D721Med (cell line): ENCODE data around the gene MBD5.

Experiments
- DNase-seq: peaks from one replicate; pipeline ENCODE4 v3.0.0; 2011; ENCODE audit warnings: low spot score; ENCODE audit not compliant: insufficient read length
- FAIRE-seq: peaks from 2 replicates; lab custom pipeline; 2011; peaks lifted over from hg19 to GRCh38; lab: Jason Lieb, UNC
- CTCF ChIP-seq: IDR thresholded peaks from 2 replicates; pipeline ENCODE4 v1.5.1; 2012; ENCODE audit warnings: mild to moderate bottlenecking, control low read depth; ENCODE audit not compliant: insufficient read depth; ENCODE audit errors: missing control alignments

The MBD5 gene

GRCh38 chr2:148136441-148136840, 115.5 kb downstream of the MBD5 start:
- no peak for DNase-seq
- no peak for TF ChIP-seq CTCF
- no peak for FAIRE-seq

DNA sequence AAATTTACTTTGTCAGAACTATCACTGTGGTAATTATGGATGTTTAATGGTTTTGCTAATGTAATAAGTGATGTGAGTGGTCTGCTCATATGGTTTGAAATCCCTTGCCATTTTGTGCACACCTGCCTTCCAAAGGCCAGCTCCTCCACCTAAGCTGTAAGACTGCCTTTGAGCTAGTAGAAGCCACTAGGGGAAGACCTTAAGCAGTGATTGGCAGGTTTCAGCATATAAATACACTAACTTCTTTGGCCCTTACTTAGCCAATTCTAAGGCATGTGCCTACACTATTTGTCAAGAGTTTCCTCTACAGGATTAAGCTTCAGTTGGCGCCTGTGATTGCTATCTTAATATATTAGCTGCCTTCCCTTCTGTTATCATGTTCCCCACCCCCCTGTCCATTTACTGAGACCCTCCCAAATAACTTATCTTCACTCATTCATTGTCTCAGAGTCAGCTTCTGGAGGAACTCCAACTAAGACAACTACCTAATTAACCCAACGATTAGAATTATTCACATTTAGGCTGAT, 141.1 kb downstream of the MBD5 start:
- no peak for FAIRE-seq
- TF ChIP-seq CTCF: no peak
- DNase-seq: no peak

GRCh38 chr2:148162871-148163270, 142.0 kb downstream of the MBD5 start:
- FAIRE-seq (no peak), DNase-seq (no peak)
- no peak for TF ChIP-seq CTCF

- no peak for FAIRE-seq
- TF ChIP-seq CTCF: no peak
- no peak for DNase-seq
These were observed 145.1 kb downstream of the MBD5 start for GRCh38 chr2:148165975-148166374.

- peak; percentile 6 for FAIRE-seq
- TF ChIP-seq CTCF: no peak
- DNase-seq: no peak
These were observed 146.4 kb downstream of the MBD5 start for GRCh38 chr2:148167241-148167766.

DNA sequence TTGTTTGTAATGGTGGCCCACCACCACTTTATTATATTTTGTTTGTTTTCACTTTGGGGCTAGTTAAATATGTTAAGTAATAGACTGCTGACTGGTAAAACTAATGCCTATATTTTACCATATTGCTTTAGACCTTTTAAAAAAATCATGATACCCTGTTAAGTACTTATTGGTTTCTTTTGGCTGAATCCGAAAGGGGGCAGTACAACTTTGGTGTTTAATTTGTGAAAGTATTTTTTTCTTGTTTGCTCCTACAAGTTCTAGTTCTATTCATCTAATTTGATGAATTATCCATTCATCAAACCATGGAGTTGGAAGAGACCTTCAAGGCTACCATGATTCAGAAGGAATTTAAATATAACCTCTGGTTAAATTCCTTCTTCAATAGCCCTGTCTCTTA, 147.0 kb downstream of the MBD5 start:
- no peak for TF ChIP-seq CTCF
- no peak for DNase-seq
- FAIRE-seq: no peak

DNA sequence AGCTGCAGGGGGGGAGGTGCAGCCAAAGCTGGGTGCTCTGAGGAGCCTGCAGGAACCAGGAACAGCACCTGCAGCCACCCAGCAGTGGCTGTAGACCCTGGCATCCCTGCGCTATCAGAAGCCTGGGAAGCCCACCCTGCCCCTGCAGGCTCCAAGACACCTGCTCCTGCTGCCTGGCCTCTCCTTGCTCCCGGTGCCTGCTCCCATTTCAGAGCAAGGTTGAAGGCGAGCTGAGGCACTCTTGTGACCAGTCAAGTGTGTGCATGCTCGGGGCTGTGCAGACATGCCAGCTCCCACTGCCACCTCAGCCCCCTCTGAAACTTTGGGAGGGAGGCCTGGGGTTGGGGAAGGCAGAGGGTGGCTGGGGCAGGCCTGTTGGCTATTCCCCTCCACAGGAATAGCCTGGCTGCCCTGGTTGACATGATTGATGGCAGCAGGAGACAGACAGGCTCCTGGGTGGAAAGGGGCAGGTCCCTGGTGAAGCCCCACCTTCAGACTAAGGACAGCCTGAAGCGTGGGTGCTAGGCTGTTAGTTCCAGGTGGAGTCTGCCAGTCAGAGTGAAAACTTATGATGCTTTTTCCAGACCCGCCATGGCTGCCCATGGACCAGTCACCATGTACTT, 151.4 kb downstream of the MBD5 start:
- FAIRE-seq (no peak), DNase-seq (no peak)
- no peak for TF ChIP-seq CTCF
